Mesenteric fat pad (tissue), 1 donor: ENCODE measurements around the gene EYA4. TPM values are rescaled to one million over a fixed set of nuclear protein-coding genes. Genes with fewer than 3 reads are reported as not detected.
"Not testable (repeated sequence)": the region's sequence is repeated elsewhere in the genome, so short reads cannot be mapped to it uniquely, and the experiment has no call there.

Source experiments
- DNase-seq: peaks from one replicate; pipeline ENCODE4 v3.0.0-alpha.2; 2020; ENCODE audit warnings: low spot score
- total RNA-seq: library from RNA; stranded (reverse); fragmentation: NEBNext Ultra II Directional; extraction: Animal tissue kit (Norgen Biotek cat#: 25700); gene quantifications from one replicate; pipeline ENCODE4 v1.2.1, GENCODE V29; 2021
- donor health status: DM: yes; HTN: yes; CAD: no.

Gene EYA4
- total RNA-seq, 1 donor from 2014 or later = 1.0 TPM

- DNase-seq = no peak
Observed at GRCh38 chr6:133396984-133397348, 155.8 kb downstream of the EYA4 start.

DNA sequence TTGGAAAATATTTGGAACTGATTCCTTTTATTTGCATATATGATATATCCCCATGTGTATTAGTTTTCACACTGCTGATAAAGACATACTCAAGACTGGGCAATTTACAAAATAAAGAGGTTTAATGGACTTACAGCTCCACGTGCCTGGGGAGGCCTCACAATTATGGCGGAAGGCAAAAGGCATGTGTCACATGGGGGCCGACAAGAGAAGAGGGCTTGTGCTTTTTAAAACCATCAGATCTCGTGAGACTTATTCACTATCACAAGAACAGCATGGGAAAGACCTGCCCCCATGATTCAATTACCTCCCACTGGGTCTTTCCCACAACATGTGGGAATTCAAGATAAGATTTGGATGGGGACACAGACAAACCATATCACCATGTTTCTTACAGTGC lies 156.4 kb downstream of the EYA4 start:
- not testable (repeated sequence) for DNase-seq

GRCh38 chr6:133399426-133399825 lies 158.3 kb downstream of the EYA4 start:
- no peak for DNase-seq

GRCh38 chr6:133404151-133404550 lies 163.0 kb downstream of the EYA4 start:
- no peak for DNase-seq

DNA sequence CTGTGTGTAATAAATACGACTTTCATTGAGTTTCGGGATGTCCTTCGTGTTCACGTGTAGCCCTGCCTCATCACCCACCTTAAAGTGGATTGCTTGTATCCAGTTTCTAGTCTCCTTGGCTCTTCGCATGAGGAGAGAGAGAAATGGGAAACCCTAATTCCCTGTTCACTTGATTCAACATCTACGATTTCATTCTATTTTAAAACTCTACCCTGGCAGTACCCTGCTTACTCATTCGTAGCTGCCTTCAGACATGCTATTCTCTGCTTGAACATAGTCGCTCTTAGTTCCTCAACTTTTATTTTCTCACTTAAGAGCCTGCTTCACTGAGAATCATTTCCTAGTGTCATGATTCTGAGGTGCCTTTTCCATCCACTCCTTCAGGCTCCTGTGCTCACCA lies 163.6 kb downstream of the EYA4 start:
- DNase-seq = no peak

DNA sequence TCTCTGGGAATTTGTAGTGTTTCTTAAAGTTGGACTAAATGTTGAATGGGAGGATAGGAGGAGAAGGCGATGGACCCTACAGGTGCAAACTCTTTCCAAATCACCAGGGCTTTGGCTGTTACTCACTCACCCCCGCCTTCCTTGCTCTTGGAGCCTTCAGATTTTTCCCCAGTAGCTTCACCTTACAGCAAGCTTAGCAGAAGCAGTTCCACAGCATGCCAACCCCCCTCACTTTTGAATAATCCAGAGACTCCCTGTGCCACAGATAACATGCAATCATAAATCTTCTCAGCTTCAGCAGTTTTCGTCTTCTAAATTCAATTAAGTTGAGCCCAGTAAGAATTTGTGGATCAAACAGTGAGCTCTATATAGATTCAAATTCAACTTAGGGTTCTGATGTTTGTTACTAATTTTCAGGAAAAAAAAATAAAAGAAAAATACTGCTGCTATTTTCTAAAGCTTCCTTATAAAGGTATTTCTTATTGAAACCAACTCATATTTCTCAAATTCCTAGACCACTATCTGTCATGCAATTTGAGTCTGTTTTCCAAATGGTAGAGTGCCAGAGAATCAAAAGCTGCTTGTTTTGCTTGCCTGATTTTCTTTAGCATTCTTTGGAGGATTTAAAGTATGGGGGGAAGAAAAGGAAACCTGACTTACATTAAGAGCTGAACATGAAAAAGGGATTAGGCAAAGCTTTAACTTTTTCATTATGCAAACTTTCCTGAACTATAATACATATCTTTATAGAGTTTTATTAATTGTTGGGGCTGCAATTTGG lies 166.4 kb downstream of the EYA4 start:
- no peak for DNase-seq

GRCh38 chr6:133408132-133408531 lies 167.0 kb downstream of the EYA4 start:
- no peak for DNase-seq

- DNase-seq = no peak
Observed at GRCh38 chr6:133408543-133408942, 167.4 kb downstream of the EYA4 start.

GRCh38 chr6:133410638-133411435 lies 169.7 kb downstream of the EYA4 start:
- DNase-seq = no peak

- DNase-seq = no peak
Observed at GRCh38 chr6:133411757-133412156, 170.6 kb downstream of the EYA4 start.

GRCh38 chr6:133415262-133415661 lies 174.1 kb downstream of the EYA4 start:
- DNase-seq = no peak

DNA sequence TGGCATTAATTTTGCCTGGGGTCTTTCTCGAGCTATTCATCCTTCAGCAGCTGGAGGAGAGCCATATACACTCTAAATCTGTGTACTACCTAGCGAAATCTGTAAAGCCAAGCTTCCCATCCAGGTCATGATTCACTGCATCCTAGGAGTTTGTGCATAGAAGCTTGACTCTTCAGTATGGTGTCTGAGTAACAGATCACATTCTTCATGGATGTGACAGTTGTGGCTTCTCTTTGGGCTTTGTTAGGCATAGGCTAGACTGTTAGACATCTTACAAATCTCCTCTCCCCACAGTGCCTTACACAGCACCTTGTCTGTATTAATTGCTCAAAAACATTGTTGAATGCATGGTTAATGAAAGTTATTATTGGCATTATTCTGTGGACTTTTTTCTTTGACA lies 177.0 kb downstream of the EYA4 start:
- DNase-seq = no peak

DNA sequence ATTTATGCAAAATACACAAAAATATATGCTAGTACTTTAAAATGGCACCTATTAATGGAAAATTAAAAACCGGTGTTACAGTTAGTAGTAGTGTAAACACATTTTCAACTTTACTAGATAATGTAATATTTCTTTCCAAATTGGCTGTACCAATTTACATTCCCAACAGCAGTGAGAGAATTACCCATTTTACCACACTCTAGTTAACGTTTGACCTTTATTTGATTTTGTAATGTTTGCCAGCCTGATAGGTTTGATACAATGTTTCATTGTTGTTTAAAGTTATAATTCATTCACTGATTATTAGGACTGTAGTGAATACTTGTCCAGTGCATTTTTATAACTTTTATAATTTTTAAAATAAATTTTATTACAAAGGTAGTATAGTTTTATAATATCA lies 182.1 kb downstream of the EYA4 start:
- no peak for DNase-seq

GRCh38 chr6:133424359-133424758 lies 183.2 kb downstream of the EYA4 start:
- no peak for DNase-seq

DNA sequence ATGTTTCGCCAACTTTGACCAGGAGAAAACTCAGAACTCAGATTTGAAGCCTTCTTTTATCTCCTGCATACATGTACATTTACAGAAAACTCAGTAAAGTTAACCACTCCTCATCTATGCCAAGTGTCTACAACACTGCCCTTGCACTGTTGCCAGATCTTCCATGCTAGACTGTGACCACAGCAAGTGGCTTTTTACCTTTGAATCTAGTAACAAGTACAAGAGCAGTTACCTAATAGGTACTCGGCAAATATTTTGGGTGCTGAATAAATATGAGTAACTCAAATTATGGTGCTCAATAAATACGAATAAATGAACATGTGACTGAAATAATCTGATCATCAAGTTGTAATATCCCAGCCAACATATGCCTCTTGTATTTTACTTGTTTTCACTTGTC lies 184.9 kb downstream of the EYA4 start:
- DNase-seq = no peak

DNA sequence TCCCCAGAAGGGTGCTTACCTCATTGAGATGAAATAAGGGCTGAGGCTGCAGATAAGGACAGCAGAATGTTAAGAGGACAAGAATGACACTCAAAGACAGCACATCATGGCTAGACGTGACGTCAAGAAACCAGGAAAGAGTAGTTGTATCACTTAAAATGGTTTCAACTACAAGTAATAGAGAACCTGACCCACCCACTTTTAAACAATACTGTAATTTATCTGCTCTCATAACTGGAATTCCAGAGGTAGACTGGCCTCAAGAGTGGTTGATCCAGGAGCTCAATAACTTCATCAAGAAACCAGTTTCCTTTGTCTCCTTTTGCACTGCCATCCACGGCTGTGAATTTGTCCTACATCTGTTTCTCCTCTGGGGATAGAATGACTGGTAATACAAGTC lies 187.1 kb downstream of the EYA4 start:
- no peak for DNase-seq

- DNase-seq = no peak
Observed at GRCh38 chr6:133430530-133430929, 189.4 kb downstream of the EYA4 start.

DNA sequence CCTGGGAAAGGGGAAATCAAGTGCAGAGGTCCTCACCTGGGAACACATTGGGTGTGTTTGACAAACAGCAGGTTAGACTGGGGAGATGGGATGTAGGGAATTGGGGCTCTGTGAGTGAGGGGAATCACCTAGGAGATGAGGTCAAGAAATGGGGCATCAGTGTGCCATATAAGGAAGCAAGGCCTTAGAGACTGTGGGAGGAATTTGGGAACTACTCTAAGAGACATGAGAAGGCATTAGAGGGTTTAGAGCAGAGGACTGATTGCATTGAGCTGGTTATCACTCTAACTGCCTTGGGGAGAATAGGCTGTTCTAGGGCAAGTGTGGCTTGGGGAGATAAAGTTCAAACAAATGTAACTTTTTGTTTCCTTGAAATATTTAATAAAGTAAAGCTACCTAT lies 189.9 kb downstream of the EYA4 start:
- no peak for DNase-seq

DNA sequence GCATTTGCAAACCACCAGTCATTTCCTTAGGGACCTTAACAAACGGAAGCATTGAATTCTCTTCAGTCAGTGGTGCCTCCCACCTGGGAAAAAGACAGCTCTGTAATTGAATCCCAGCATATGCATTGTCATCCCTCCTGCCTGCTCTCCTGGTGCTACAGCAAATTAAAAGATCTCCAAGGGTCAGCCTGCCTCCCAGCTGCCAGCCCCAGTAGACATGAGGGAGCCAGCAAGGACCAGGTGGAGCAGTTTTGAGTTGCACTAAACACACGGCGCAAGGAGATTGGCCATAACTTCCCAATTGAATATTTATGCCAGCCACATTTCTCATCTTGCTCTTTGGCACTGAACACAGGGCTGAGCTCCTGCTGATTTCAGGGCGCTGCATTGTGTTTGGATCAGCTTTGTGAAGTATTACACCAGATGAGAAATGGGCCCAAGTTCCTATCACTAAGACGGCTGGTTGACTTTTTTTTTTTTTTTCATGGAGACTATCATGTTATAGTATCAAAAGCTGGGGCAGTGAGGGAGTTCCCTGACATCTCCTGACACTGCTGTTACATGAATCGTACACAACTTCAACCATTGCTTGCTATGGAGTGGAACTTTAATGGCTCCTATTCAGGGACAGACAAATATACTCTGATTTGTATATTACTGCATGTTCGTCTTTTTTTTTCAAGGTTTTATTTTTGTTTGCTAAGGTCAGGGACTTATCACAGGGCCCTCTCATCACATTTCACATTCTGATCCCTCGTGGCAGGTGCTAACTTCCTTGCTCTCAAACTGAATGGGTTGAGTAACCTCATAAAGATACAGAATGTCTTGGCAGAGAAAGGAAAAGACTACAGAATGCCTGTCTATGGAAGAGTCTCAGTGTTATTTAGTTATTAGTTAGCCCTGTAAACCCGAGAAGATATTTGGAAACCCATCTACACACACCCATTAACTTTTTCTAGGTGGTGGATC lies 191.1 kb downstream of the EYA4 start:
- DNase-seq = no peak

DNA sequence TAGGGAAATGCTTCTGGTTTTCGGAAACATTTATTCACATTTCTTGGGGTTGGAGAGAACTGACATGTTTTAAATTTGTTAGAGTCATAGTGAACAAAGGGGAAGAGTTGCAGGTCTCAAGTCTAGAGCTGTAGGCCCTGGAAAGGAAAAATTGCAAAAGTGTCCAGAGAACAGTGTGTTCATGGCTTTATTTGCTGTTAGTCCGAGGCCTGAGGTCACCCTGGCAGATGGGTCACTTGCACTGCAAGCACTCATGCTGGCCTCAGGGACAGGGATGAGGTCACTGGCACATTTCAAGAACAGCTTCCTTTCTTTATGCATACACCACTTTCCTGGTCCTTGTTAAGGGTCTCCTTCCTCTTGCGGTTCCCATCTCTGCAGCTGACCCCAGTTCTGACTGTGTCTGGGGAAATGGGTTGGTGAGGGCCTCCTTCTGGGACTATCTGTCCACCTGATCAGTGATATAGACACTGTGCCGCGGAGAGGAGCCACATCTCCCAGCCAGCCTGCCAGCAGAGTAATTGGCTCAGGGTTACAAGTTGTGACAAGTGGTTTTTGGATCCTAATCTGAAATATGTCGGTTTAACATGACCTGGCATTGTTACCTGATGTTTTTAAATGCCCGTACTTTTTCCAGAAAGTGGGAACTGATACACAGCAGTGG lies 194.0 kb downstream of the EYA4 start:
- no peak for DNase-seq

DNA sequence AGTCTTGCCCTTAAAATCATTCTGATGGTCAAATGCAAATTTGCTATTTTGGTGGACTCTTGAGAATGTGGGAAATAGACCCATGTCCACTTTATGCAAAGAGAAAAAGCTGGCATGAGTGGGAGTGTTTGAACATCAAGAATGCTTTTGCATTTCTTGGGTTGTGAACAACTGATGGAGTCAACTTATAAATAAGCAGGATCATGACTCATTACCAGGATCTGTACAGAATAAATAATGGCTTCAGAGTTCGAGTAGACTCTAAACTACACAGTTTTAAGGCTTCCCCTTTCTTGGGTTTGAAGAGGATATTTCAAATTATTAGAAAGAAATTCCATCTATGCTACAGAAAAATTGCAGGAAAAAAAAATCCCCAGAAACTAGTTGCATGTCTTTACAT lies 195.5 kb downstream of the EYA4 start:
- no peak for DNase-seq
